WERI-Rb-1 (cell line): ENCODE data around the gene RAB7B.

Experiments used
- DNase-seq: peaks from one replicate; pipeline ENCODE4 v3.0.0-alpha.2; 2020
- H3K27ac ChIP-seq: fragments of 250-450 bp; sonication (Bioruptor Pico); 2 replicates; pipeline ENCODE4 v1.5.1; 2020; ENCODE audit warnings: mild to moderate bottlenecking, moderate library complexity
- H3K27me3 ChIP-seq: fragments of 250-450 bp; sonication (Bioruptor Pico); 2 replicates; pipeline ENCODE4 v1.5.1; 2021; ENCODE audit warnings: mild to moderate bottlenecking, low read depth, moderate library complexity; ENCODE audit not compliant: insufficient read depth, severe bottlenecking
- H3K36me3 ChIP-seq: fragments of 250-450 bp; sonication (Bioruptor Pico); 2 replicates; pipeline ENCODE4 v1.5.1; 2020; ENCODE audit warnings: mild to moderate bottlenecking, moderate library complexity
- H3K4me3 ChIP-seq: 2 replicates; pipeline ENCODE4 v1.5.1; 2011; ENCODE audit warnings: low read depth, mild to moderate bottlenecking, control low read depth, low read length
- H3K9me3 ChIP-seq: fragments of 250-450 bp; sonication (Bioruptor Pico); 2 replicates; pipeline ENCODE4 v1.5.1; 2021; ENCODE audit warnings: mild to moderate bottlenecking, moderate library complexity; ENCODE audit not compliant: severe bottlenecking
- TF ChIP-seq, protein P1 (sequence below): IDR thresholded peaks from 2 replicates; pipeline ENCODE4 v1.5.1; 2011; ENCODE audit warnings: low read depth, mild to moderate bottlenecking, control low read depth, inconsistent platforms, low read length

RAB7B gene

DNA sequence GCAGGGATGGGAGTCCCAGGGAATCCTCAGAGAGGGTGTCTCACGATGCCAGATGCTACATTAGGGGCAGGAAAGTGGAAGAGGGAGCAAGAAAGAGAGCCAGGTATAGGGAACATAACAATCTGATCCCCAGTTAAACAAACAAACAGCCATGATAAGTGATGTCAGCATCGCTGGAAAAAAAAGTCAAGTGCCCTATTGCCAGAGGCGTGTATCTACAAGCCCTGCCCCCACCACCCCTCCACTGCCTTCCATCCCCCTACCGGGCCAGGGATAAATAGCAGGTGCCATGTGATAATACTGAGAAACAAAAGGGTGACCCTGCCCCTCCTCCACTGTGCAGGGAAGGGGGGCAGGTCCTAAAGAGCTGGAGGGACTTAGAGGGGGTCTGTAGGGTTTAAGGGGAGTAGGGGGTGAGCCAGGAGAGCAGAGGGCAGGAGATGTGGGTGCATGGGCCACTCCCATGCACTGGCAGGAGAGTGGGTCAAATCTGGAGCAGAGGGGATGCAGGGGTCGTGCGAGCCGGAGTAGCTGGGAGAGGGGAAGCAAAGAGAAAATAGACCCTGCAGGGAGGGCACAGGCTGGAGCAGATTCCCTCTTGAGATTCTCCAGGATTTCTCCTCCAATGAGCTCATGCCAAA is 63.4 kb downstream of the RAB7B start:
- TF ChIP-seq, protein P1, sequence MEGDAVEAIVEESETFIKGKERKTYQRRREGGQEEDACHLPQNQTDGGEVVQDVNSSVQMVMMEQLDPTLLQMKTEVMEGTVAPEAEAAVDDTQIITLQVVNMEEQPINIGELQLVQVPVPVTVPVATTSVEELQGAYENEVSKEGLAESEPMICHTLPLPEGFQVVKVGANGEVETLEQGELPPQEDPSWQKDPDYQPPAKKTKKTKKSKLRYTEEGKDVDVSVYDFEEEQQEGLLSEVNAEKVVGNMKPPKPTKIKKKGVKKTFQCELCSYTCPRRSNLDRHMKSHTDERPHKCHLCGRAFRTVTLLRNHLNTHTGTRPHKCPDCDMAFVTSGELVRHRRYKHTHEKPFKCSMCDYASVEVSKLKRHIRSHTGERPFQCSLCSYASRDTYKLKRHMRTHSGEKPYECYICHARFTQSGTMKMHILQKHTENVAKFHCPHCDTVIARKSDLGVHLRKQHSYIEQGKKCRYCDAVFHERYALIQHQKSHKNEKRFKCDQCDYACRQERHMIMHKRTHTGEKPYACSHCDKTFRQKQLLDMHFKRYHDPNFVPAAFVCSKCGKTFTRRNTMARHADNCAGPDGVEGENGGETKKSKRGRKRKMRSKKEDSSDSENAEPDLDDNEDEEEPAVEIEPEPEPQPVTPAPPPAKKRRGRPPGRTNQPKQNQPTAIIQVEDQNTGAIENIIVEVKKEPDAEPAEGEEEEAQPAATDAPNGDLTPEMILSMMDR = peak; percentile 54
- Histone ChIP-seq H3K36me3 (no peaks in the 10 kb centered on the region), H3K9me3 (no peaks in the 10 kb centered on the region), H3K27me3 (peaks cover 2% of the 10 kb centered on the region), H3K27ac (no peak overlapping the region), H3K4me3 (no peak overlapping the region)
- peak; percentile 87 for DNase-seq

DNA sequence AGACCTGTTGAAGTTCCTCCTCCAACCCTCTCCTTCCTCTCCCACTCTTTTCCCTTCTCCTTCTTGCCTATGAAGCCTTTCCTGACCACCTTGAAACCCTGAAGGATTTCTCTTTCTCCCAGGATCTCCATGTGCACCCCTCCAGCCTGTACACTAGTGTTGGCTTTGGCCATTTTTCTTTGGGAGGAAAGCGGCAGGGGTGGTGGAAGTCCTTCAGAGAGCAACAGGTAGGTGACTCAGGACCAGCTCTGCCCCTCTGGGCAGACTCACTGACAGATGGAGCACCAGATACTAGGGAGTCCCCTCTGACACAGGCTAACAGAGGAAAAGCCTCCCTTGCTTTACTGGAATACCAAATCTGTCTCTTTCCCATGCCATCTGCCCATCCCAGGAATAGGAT is 64.5 kb downstream of the RAB7B start:
- no peaks in the 10 kb centered on the region for H3K9me3 ChIP-seq
- no peak overlapping the region for H3K4me3 ChIP-seq
- H3K27ac ChIP-seq = no peak overlapping the region
- H3K27me3 ChIP-seq = peaks cover 2% of the 10 kb centered on the region
- H3K36me3 ChIP-seq = no peaks in the 10 kb centered on the region
- DNase-seq = no peak
- TF ChIP-seq, protein P1 = no peak

DNA sequence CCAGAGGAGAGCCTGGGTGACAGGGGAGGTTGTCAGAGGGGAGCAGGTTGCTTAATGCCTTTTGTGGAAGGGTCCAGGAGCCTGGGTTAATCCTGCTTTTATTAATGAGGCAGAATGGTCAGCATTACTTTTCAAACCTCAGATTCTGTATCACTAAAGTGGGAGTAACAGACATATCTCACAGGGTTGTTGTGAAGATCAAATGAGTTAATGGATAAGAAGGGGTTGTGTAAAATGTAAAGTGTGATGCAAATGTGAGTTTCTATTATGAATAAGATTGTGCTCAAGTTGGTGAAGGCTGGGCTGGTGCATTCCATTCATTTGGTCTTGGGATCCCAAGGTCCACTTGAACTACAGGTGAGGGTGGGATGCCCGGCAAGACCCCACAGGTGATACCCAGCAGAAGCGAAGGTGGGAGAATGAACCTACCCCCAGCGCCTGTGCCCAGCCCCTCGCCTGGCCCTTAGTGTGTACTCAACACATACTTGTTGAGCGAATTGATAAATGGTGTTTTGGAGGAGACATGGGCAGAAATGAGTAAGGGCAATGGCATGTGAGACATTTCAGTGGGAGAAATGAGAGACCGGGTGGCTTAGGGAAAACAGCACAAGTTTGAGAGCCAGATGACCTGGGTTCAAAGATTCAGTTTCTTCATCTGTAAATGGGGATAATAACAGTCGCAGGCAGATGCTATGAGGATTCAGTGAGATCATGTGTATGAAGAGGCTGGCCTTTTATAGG is 66.2 kb downstream of the RAB7B start:
- DNase-seq = no peak
- TF ChIP-seq, protein P1 = no peak
- no peak overlapping the region for H3K4me3 ChIP-seq
- H3K27ac ChIP-seq = no peak overlapping the region
- H3K9me3 ChIP-seq = no peaks in the 10 kb centered on the region
- peaks cover 2% of the 10 kb centered on the region for H3K27me3 ChIP-seq
- H3K36me3 ChIP-seq = no peaks in the 10 kb centered on the region

DNA sequence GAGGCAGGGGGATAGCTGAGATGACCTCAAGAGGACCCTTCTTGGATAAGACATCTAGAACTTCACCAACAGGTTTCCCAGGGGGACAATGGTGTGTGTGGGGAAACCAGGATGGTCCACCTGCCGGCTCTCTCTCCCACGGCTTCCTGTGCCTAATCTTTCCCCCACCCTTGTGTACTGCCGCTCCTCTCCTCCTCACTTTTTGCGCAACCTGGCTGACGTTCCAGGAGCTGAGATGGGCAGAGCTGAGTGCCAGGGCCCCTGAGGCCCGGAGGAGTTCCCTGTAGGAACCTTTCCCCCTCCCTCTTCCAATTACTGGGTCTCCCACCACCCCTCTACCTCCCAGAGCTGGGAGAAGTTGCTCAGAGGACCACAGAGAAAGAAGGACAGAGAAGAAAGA is 66.9 kb downstream of the RAB7B start:
- Histone ChIP-seq H3K4me3 (no peak overlapping the region), H3K27ac (no peak overlapping the region), H3K9me3 (no peaks in the 10 kb centered on the region), H3K36me3 (no peaks in the 10 kb centered on the region), H3K27me3 (peaks cover 2% of the 10 kb centered on the region)
- no peak for DNase-seq
- TF ChIP-seq, protein P1 = no peak

DNA sequence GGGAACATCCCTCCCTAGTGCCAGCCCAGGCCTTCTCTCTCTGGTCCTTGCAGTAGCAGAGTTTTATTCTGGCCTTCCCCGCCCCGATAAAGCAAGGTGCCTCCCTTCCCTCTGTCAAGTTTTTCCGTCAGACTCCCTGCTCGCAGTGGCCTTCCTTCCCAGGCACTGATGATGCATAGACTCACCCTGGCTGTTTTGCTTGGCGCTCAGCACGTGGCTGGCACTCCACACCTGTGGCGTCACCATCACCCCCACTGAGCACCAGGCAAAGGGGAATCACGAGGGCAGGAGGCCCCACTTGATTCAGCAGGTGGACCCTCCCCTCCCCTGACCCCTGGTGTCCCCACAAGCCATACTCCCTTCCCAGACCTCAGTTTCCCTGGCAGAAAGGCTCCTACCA is 67.3 kb downstream of the RAB7B start:
- Histone ChIP-seq H3K4me3 (no peak overlapping the region), H3K27me3 (peaks cover 2% of the 10 kb centered on the region), H3K36me3 (no peaks in the 10 kb centered on the region), H3K27ac (no peak overlapping the region), H3K9me3 (no peaks in the 10 kb centered on the region)
- no peak for DNase-seq
- TF ChIP-seq, protein P1 = no peak
